Measurements from ENCODE around the gene GNAL. TPM values are rescaled to one million over a fixed set of nuclear protein-coding genes. Genes with fewer than 3 reads are reported as not detected.

Gene GNAL
- total and polyA plus RNA-seq, 3 donors from 2014 or later, result 11.6 to 12.8 (median 12.1) TPM

GRCh38 chr18:11719621-11720020 lies 30.6 kb downstream of the GNAL start:
- 90 to 95% methylated on average over 7 of the region's 7 CpGs for WGBS, 2 donors
- no peaks in the 10 kb centered on the region for H3K4me1 ChIP-seq

GRCh38 chr18:11721720-11722119 lies 32.7 kb downstream of the GNAL start:
- TF ChIP-seq POLR2A (IDR thresholded peaks at IDR 0.05) (no peak), CTCF (IDR thresholded peaks at IDR 0.05) (no peak)
- Histone ChIP-seq H3K36me3 (ENCODE audit: low read depth, missing control alignments) (no peaks in the 10 kb centered on the region), H3K4me3 (no peak overlapping the region), H3K27me3 (no peaks in the 10 kb centered on the region), H3K27ac (no peak overlapping the region), H3K9me3 (no peaks in the 10 kb centered on the region), H3K4me1 (no peaks in the 10 kb centered on the region)
- intact Hi-C loops (cut with DNase I; ENCODE audit: low total_unique reads), result no loop called here
- DNase-seq, result no peak
- WGBS, 2 donors, result 80 to 95% methylated on average over 3 of the region's 3 CpGs

More at GRCh38 chr18:11719621-11720020, 30.6 kb downstream of the GNAL start:
- TF ChIP-seq POLR2A (IDR thresholded peaks at IDR 0.05) (no peak), CTCF (IDR thresholded peaks at IDR 0.05) (no peak)
- intact Hi-C loops (cut with DNase I; ENCODE audit: low total_unique reads), result no loop called here
- Histone ChIP-seq H3K9me3 (no peaks in the 10 kb centered on the region), H3K27ac (no peak overlapping the region), H3K4me3 (no peak overlapping the region), H3K27me3 (no peaks in the 10 kb centered on the region), H3K36me3 (ENCODE audit: low read depth, missing control alignments) (no peaks in the 10 kb centered on the region)
- DNase-seq, result no peak

GRCh38 chr18:11724781-11725180 lies 35.7 kb downstream of the GNAL start:
- no peak overlapping the region for H3K27ac ChIP-seq
- intact Hi-C loops (cut with DNase I; ENCODE audit: low total_unique reads), result no loop called here
- no peak for TF ChIP-seq POLR2A (IDR thresholded peaks at IDR 0.05)
- no peak for TF ChIP-seq CTCF (IDR thresholded peaks at IDR 0.05)

GRCh38 chr18:11726556-11726955 lies 37.5 kb downstream of the GNAL start:
- Histone ChIP-seq H3K9me3 (no peaks in the 10 kb centered on the region), H3K27ac (no peak overlapping the region), H3K27me3 (no peaks in the 10 kb centered on the region), H3K4me3 (no peak overlapping the region), H3K36me3 (ENCODE audit: low read depth, missing control alignments) (no peaks in the 10 kb centered on the region), H3K4me1 (no peaks in the 10 kb centered on the region)
- DNase-seq, result no peak
- 77 to 89% methylated on average over 2 of the region's 2 CpGs for WGBS, 2 donors
- intact Hi-C loops (cut with DNase I; ENCODE audit: low total_unique reads), result no loop called here
- TF ChIP-seq CTCF (IDR thresholded peaks at IDR 0.05) (no peak), POLR2A (IDR thresholded peaks at IDR 0.05) (no peak)

More at GRCh38 chr18:11724781-11725180, 35.7 kb downstream of the GNAL start:
- Histone ChIP-seq H3K4me3 (no peak overlapping the region), H3K36me3 (ENCODE audit: low read depth, missing control alignments) (no peaks in the 10 kb centered on the region), H3K27me3 (no peaks in the 10 kb centered on the region), H3K9me3 (no peaks in the 10 kb centered on the region), H3K4me1 (no peaks in the 10 kb centered on the region)
- no peak for DNase-seq
- WGBS, 2 donors, result 93 to 100% methylated on average over 2 to 5 of the region's 5 CpGs

- no peaks in the 10 kb centered on the region for H3K27me3 ChIP-seq
- no peaks in the 10 kb centered on the region for H3K4me1 ChIP-seq
- intact Hi-C loops (cut with DNase I; ENCODE audit: low total_unique reads), result no loop called here
- TF ChIP-seq CTCF (IDR thresholded peaks at IDR 0.05), result no peak
- TF ChIP-seq POLR2A (IDR thresholded peaks at IDR 0.05), result no peak
- no peaks in the 10 kb centered on the region for H3K9me3 ChIP-seq
- H3K36me3 ChIP-seq (ENCODE audit: low read depth, missing control alignments), result no peaks in the 10 kb centered on the region
- 52 to 58% methylated on average over 1 of the region's 1 CpG for WGBS, 2 donors
- no peak for DNase-seq
- H3K27ac ChIP-seq, result no peak overlapping the region
- no peak overlapping the region for H3K4me3 ChIP-seq
These were observed 39.2 kb downstream of the GNAL start for GRCh38 chr18:11728249-11728648.

Data from testis (tissue), 3 donors.